CD8-positive, alpha-beta memory T cell (primary cell): ENCODE results near the gene CRABP2. TPM values are rescaled to one million over a fixed set of nuclear protein-coding genes. Genes with fewer than 3 reads are reported as not detected.

Experiments
- CTCF ChIA-PET: fragments of 350-600 bp; sonication (Branson Sonifier 250); formaldehyde crosslinking; loops from one replicate; lab custom pipeline; 2021; ENCODE audit warnings: antibody characterized with exemption; lab: Charles Lee
- POLR2A ChIA-PET: fragments of 350-600 bp; sonication (Branson Sonifier 250); formaldehyde crosslinking; loops from one replicate; lab custom pipeline; 2021; ENCODE audit warnings: antibody characterized with exemption; lab: Charles Lee
- DNase-seq, 5 donors: peaks; one replicate each; pipeline versions ENCODE4 v3.0.0 to v3.0.0-alpha.2; 2020 to 2022; ENCODE audit warnings: mixed read lengths in 1 of 5
- H3K27ac ChIP-seq: one replicate; pipeline ENCODE4 v1.7.0; 2013; ENCODE audit warnings: low read depth, mild to moderate bottlenecking, low read length, moderate library complexity
- H3K27me3 ChIP-seq: 2 replicates; pipeline ENCODE4 v1.7.0; 2013; ENCODE audit warnings: low read length, mild to moderate bottlenecking; ENCODE audit not compliant: insufficient read depth, poor library complexity, severe bottlenecking
- H3K36me3 ChIP-seq: 2 replicates; pipeline ENCODE4 v1.7.0; 2013; ENCODE audit warnings: mild to moderate bottlenecking, low read length, moderate library complexity; ENCODE audit not compliant: insufficient read depth
- H3K4me1 ChIP-seq: 2 replicates; pipeline ENCODE4 v1.7.0; 2013; ENCODE audit warnings: mild to moderate bottlenecking, low read length, moderate library complexity; ENCODE audit not compliant: insufficient read depth
- H3K4me3 ChIP-seq: 2 replicates; pipeline ENCODE4 v1.7.0; 2013; ENCODE audit warnings: mild to moderate bottlenecking, low read length
- H3K9me3 ChIP-seq: 2 replicates; pipeline ENCODE4 v1.7.0; 2013; ENCODE audit warnings: mild to moderate bottlenecking, low read length
- H3K27ac Mint-ChIP-seq, 8 donors: one replicate each; pipeline ENCODE4 v1.8.0; 2020 to 2021; ENCODE audit warnings: mixed read lengths in 8 of 8, mild to moderate bottlenecking in 6 of 8, inconsistent platforms in 3 of 8, moderate library complexity in 3 of 8
- H3K27me3 Mint-ChIP-seq, 2 donors: one replicate each; pipeline ENCODE4 v1.8.0; 2020 to 2021; ENCODE audit warnings: mixed read lengths in 2 of 2, mild to moderate bottlenecking in 1 of 2, moderate library complexity in 1 of 2
- H3K36me3 Mint-ChIP-seq, 3 donors: one replicate each; pipeline ENCODE4 v1.8.0; 2020 to 2021; ENCODE audit warnings: mixed read lengths in 3 of 3, inconsistent platforms in 1 of 3, mild to moderate bottlenecking in 1 of 3
- H3K4me1 Mint-ChIP-seq, 3 donors: one replicate each; pipeline ENCODE4 v1.8.0; 2020 to 2021; ENCODE audit warnings: mixed read lengths in 3 of 3, inconsistent platforms in 1 of 3, mild to moderate bottlenecking in 1 of 3
- H3K4me3 Mint-ChIP-seq, 7 donors: one replicate each; pipeline ENCODE4 v1.8.0; 2020 to 2021; ENCODE audit warnings: mixed read lengths in 7 of 7, mild to moderate bottlenecking in 6 of 7, moderate library complexity in 4 of 7, inconsistent platforms in 2 of 7
- H3K9me3 Mint-ChIP-seq, 5 donors: one replicate each; pipeline ENCODE4 v1.8.0; 2020 to 2022; ENCODE audit warnings: mixed read lengths in 5 of 5, mild to moderate bottlenecking in 3 of 5, moderate library complexity in 2 of 5, inconsistent platforms in 1 of 5
- polyA plus RNA-seq: library from polyadenylated mRNA; unstranded; fragments of 300-500 nt; fragmentation: Illumina TruSeq; gene quantifications from one replicate; pipeline ENCODE4 v1.2.3, GENCODE V29; 2021
- total RNA-seq, 2 experiments: library from RNA; stranded (reverse); gene quantifications; one replicate each; pipeline ENCODE4 v1.2.3, GENCODE V29; 2021

CRABP2 gene
- total and polyA plus RNA-seq, 3 experiments from 2014 or later, result 0.66 to 0.71 TPM; not detected in 1

DNA sequence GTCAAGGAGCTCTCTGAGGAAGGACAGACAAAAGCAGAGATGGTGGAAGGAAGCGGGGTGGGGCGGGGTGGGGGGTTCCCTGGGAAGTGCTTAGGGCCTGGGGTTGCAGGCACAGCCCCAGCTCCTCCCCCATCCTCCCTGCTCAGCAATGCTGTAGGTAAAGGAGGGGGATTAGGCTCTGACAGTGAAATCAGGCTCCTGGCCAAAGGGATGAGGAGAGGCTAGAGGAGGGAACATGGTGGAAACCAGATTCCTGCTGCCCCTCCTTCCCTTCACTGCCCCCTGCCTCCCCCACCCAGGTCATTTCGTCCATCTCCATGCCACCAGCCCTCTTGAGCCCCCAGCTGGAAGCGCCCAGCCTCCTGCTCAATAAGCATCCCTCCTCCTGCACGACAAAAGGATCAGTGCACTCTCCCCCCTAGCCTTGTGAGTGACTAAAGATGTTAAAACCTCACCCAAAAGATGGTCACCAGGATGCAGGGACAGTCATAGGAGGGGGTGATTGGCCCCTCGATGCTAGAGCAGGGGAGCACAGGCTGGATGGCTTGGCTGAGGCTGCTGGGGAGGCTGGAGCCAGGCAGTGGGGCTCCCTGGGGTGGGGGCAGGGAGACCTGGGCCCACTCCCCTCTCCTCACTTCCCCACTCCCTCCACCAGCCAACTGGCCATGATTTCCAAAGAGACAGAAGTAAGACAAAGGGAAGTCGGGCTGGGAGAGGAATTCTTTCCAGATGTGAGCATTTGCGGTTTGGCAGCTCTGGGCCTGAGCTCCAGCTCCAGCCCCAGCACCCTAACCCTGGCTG lies 2.2 kb upstream of the CRABP2 start:
- Mint-ChIP-seq H3K9me3 (no peaks in the 10 kb centered on the region), H3K4me1 (peaks cover 22 to 38% (median 26%) of the 10 kb centered on the region in 3 donors), H3K36me3 (no peaks in the 10 kb centered on the region), H3K27me3 (peaks cover 5 to 9% of the 10 kb centered on the region in 2 donors), H3K27ac (peak overlapping the region in 5 of 8 donors; percentile 38 to 93 (median 60)), H3K4me3 (peak overlapping the region; percentile 66 to 95 (median 86))
- ChIA-PET CTCF (interaction anchor here (0.7 to 9.1 kb wide), 8 partner anchors 8 to 48 kb away, joined by 3 to 120 read pairs (median 11); partner anchors contain the start of genes ISG20L2, METTL25B and NES), POLR2A (interaction anchor here (0.6 kb wide), 1 partner anchor 11 kb away, joined by 3 read pairs; no protein-coding TSS in a partner anchor)
- H3K27me3 ChIP-seq, result peaks cover 9% of the 10 kb centered on the region
- no peaks in the 10 kb centered on the region for H3K36me3 ChIP-seq
- H3K27ac ChIP-seq, result no peak overlapping the region
- peaks cover 30% of the 10 kb centered on the region for H3K4me1 ChIP-seq
- H3K9me3 ChIP-seq, result no peaks in the 10 kb centered on the region
- H3K4me3 ChIP-seq, result no peak overlapping the region
- no peak for DNase-seq

- Histone ChIP-seq H3K27ac (no peak overlapping the region), H3K36me3 (no peaks in the 10 kb centered on the region), H3K9me3 (no peaks in the 10 kb centered on the region), H3K4me3 (peak overlapping the region; percentile 92), H3K4me1 (peaks cover 30% of the 10 kb centered on the region), H3K27me3 (peaks cover 9% of the 10 kb centered on the region)
- ChIA-PET CTCF (interaction anchor here (0.6 to 9.1 kb wide), 17 partner anchors 9 to 199 kb away, joined by 3 to 120 read pairs (median 4); partner anchors contain the start of genes ISG20L2, METTL25B, NES and NTRK1), POLR2A (interaction anchor here (1.4 kb wide), 1 partner anchor 22 kb away, joined by 4 read pairs; the partner anchor contains the start of genes ISG20L2 and METTL25B)
- peak overlapping the region; percentile 86 to 95 (median 88) for H3K4me3 Mint-ChIP-seq
- H3K27me3 Mint-ChIP-seq, result peaks cover 5 to 9% of the 10 kb centered on the region in 2 donors
- peaks cover 22 to 38% (median 26%) of the 10 kb centered on the region in 3 donors for H3K4me1 Mint-ChIP-seq
- H3K36me3 Mint-ChIP-seq, result no peaks in the 10 kb centered on the region
- DNase-seq, result peak in 3 of 5 donors; percentile 6 to 50 (median 11)
- H3K9me3 Mint-ChIP-seq, result no peaks in the 10 kb centered on the region
- peak overlapping the region; percentile 61 to 89 (median 82) for H3K27ac Mint-ChIP-seq
These were observed 1.5 kb upstream of the CRABP2 start for GRCh38 chr1:156706657-156707416.

DNA sequence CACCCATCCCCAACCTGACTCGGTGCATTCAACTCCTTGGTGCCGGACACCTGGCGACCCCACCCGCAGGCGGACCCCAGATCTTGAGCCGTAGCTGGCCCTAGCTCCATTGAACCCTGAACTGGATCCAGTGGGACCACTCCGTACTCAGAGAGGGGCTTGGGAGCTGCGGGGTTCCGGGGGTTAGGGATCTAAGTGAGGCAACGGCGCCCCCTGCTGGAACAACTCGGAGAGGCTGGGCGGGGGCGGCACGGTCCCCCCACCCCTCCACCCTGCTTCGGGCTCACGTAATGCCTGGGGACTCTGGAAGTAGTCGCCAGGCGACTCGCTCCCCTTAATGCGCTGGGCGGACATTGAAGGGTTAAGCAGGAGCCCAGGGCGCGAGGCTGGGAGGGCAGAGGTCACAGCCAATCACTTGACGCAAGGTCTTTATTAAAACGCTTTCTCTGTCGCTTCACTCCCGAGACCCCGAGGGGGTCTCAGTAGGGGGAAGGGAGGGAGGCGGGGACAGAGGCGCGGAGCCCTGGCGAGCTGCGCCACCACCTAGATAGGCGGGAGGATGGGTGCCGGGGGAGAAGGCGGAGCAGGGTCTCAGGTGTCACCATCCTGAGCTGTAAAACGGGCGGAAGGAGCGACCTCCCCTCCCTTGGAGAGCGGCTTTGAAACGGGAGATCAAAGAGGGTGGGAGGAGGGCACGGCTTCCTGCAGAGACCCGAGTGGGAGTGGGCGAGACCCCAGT lies 704 bp upstream of the CRABP2 start:
- Mint-ChIP-seq H3K9me3 (no peaks in the 10 kb centered on the region), H3K27me3 (peaks cover 5 to 13% of the 10 kb centered on the region in 2 donors), H3K27ac (peak overlapping the region; percentile 54 to 96 (median 84)), H3K4me1 (peaks cover 22 to 38% (median 26%) of the 10 kb centered on the region in 3 donors), H3K36me3 (no peaks in the 10 kb centered on the region), H3K4me3 (peak overlapping the region; percentile 86 to 95 (median 88))
- ChIA-PET POLR2A (interaction anchor here (1.2 to 1.5 kb wide), 3 partner anchors 20 to 45 kb away, joined by 4 read pairs; partner anchors contain the start of genes HDGF, ISG20L2 and METTL25B), CTCF (interaction anchor here (0.6 to 9.1 kb wide), 16 partner anchors 10 to 198 kb away, joined by 3 to 120 read pairs (median 4); partner anchors contain the start of genes ISG20L2, METTL25B, NES and NTRK1)
- Histone ChIP-seq H3K9me3 (no peaks in the 10 kb centered on the region), H3K36me3 (no peaks in the 10 kb centered on the region), H3K27me3 (peaks cover 9% of the 10 kb centered on the region), H3K4me1 (peaks cover 30% of the 10 kb centered on the region), H3K4me3 (peak overlapping the region; percentile 92), H3K27ac (peak overlapping the region; percentile 43)
- DNase-seq, result peak; percentile 62 to 79 (median 67)

DNA sequence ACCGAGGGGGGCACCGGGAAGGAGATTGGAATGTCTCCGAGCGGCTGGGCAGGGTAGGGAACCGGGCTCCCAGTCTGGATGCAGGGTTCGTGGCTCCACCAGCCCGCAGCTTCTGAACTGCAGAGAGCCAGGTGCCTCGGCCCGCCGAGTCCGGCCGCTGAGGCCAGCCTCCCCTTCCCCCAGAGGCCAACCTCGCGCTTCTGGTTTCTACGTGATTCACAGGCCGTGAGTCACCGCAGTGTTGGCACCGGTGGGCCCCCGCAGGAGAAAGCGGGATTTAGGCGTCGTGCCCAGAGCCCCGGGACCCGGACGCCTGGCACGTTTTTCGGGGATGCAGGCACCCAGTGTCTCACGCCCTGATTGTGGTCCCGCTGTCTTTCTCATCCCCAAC lies 458 bp downstream of the CRABP2 start:
- H3K27ac Mint-ChIP-seq, result peak overlapping the region in 2 of 8 donors; percentile 47 to 66
- peak in 1 of 5 donors; percentile 13 for DNase-seq
- H3K27me3 Mint-ChIP-seq, result peaks cover 5 to 19% of the 10 kb centered on the region in 2 donors
- H3K36me3 ChIP-seq, result no peaks in the 10 kb centered on the region
- no peaks in the 10 kb centered on the region for H3K9me3 Mint-ChIP-seq
- H3K4me1 ChIP-seq, result peaks cover 30% of the 10 kb centered on the region
- peaks cover 22 to 38% (median 26%) of the 10 kb centered on the region in 3 donors for H3K4me1 Mint-ChIP-seq
- H3K27ac ChIP-seq, result no peak overlapping the region
- no peaks in the 10 kb centered on the region for H3K9me3 ChIP-seq
- peak overlapping the region; percentile 92 for H3K4me3 ChIP-seq
- CTCF ChIA-PET, result interaction anchor here (1.8 to 9.1 kb wide), 6 partner anchors 10 to 47 kb away, joined by 6 to 120 read pairs (median 14); partner anchors contain the start of genes ISG20L2, METTL25B and NES
- H3K36me3 Mint-ChIP-seq, result peaks cover 0 to under 1% (median 0%) of the 10 kb centered on the region in 3 donors
- POLR2A ChIA-PET, result interaction anchor here (1.5 kb wide), 1 partner anchor 47 kb away, joined by 4 read pairs; the partner anchor contains the start of gene HDGF
- peaks cover 9% of the 10 kb centered on the region for H3K27me3 ChIP-seq
- peak overlapping the region; percentile 86 to 95 (median 88) for H3K4me3 Mint-ChIP-seq

DNA sequence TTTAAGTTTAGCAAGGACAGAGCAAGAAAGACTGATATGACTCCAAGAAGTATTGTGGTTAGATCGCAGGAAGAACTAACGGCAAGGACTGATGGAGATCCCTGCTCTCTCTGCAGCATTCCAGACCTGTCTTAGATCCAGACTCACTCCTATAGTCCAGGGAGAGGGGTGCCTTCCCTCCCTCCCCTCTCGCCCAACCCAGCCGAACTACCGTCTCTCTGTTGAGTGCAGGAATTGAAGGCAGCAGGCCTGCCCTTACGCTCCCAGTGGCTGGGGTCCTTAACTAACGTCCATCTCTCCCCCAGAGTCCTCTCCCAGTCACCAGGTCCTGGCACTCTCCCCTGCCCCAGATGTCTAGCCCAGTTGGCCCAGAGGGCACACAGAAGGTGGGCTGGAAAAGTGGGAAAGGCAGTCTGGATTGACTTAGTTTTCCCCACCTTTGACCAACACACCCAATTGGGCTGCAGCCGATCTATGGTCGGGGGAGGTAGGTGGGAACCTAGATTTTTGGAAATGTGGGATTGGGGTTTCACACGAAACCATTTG lies 1.1 kb downstream of the CRABP2 start:
- POLR2A ChIA-PET, result no interaction called here
- no peaks in the 10 kb centered on the region for H3K9me3 ChIP-seq

GRCh38 chr1:156703741-156704140 lies 1.6 kb downstream of the CRABP2 start:
- H3K27me3 Mint-ChIP-seq, result peaks cover 8 to 29% of the 10 kb centered on the region in 2 donors
- ChIA-PET POLR2A (interaction anchor here (0.6 kb wide), 1 partner anchor 117 kb away, joined by 3 read pairs; no protein-coding TSS in a partner anchor), CTCF (interaction anchor here (1.8 to 9.1 kb wide), 3 partner anchors 12 to 24 kb away, joined by 6 to 120 read pairs (median 86); partner anchors contain the start of genes ISG20L2 and METTL25B)
- peaks cover 0 to 5% (median 0%) of the 10 kb centered on the region in 3 donors for H3K36me3 Mint-ChIP-seq
- no peak for DNase-seq
- no peaks in the 10 kb centered on the region for H3K36me3 ChIP-seq
- H3K9me3 ChIP-seq, result no peaks in the 10 kb centered on the region
- peaks cover 9% of the 10 kb centered on the region for H3K27me3 ChIP-seq
- no peak overlapping the region for H3K27ac ChIP-seq
- H3K9me3 Mint-ChIP-seq, result no peaks in the 10 kb centered on the region
- no peak overlapping the region for H3K27ac Mint-ChIP-seq
- H3K4me1 Mint-ChIP-seq, result peaks cover 22 to 38% (median 26%) of the 10 kb centered on the region in 3 donors
- no peak overlapping the region for H3K4me3 ChIP-seq
- H3K4me3 Mint-ChIP-seq, result peak overlapping the region in 6 of 7 donors; percentile 23 to 90 (median 48)
- H3K4me1 ChIP-seq, result peaks cover 30% of the 10 kb centered on the region

More for the DNA sequence above, 1.1 kb downstream of the CRABP2 start:
- peaks cover 22 to 38% (median 26%) of the 10 kb centered on the region in 3 donors for H3K4me1 Mint-ChIP-seq
- Histone ChIP-seq H3K27ac (no peak overlapping the region), H3K4me3 (no peak overlapping the region), H3K27me3 (peaks cover 9% of the 10 kb centered on the region), H3K36me3 (no peaks in the 10 kb centered on the region), H3K4me1 (peaks cover 30% of the 10 kb centered on the region)
- DNase-seq, result no peak
- H3K9me3 Mint-ChIP-seq, result no peaks in the 10 kb centered on the region
- H3K4me3 Mint-ChIP-seq, result peak overlapping the region; percentile 43 to 90 (median 54)
- H3K36me3 Mint-ChIP-seq, result peaks cover 0 to 5% (median 0%) of the 10 kb centered on the region in 3 donors
- peaks cover 7 to 24% of the 10 kb centered on the region in 2 donors for H3K27me3 Mint-ChIP-seq
- no peak overlapping the region for H3K27ac Mint-ChIP-seq
- CTCF ChIA-PET, result interaction anchor here (1.8 to 9.1 kb wide), 3 partner anchors 11 to 23 kb away, joined by 6 to 120 read pairs (median 86); partner anchors contain the start of genes ISG20L2 and METTL25B
